HEK293 (cell line): ENCODE results near the gene LPIN2.

Source experiments
- GLI2 ChIP-seq: fragments of 450-650 bp; formaldehyde crosslinking; IDR thresholded peaks from 2 replicates; pipeline ENCODE4; 2017; ENCODE audit warnings: missing biosample characterization, missing genetic modification characterization, low read depth, borderline replicate concordance
- MZF1 ChIP-seq: fragments of 450-650 bp; formaldehyde crosslinking; IDR thresholded peaks from 2 replicates; pipeline ENCODE4 v1.5.1; 2017; ENCODE audit warnings: missing biosample characterization, missing genetic modification characterization, borderline replicate concordance
- OSR2 ChIP-seq: fragments of 450-650 bp; formaldehyde crosslinking; IDR thresholded peaks from 2 replicates; pipeline ENCODE4 v1.5.1; 2016; ENCODE audit warnings: missing biosample characterization, missing genetic modification characterization
- RBAK ChIP-seq: fragments of 450-650 bp; formaldehyde crosslinking; IDR thresholded peaks from 2 replicates; pipeline ENCODE4 v1.5.1; 2016; ENCODE audit warnings: missing biosample characterization, missing genetic modification characterization
- SP2 ChIP-seq: fragments of 450-650 bp; formaldehyde crosslinking; IDR thresholded peaks from 2 replicates; pipeline ENCODE4 v1.5.1; 2016; ENCODE audit warnings: missing biosample characterization, missing genetic modification characterization
- YY1 ChIP-seq: fragments of 450-650 bp; formaldehyde crosslinking; IDR thresholded peaks from 2 replicates; pipeline ENCODE4 v1.5.1; 2018; ENCODE audit warnings: missing biosample characterization, missing genetic modification characterization
- ZBTB17 ChIP-seq: fragments of 450-650 bp; formaldehyde crosslinking; IDR thresholded peaks from 2 replicates; pipeline ENCODE4 v1.5.1; 2016; ENCODE audit warnings: missing biosample characterization, missing genetic modification characterization
- ZFP37 ChIP-seq: fragments of 450-650 bp; formaldehyde crosslinking; IDR thresholded peaks from 2 replicates; pipeline ENCODE4 v1.5.1; 2016; ENCODE audit warnings: missing biosample characterization, missing genetic modification characterization
- TF ChIP-seq, protein P1 (sequence below): fragments of 450-650 bp; formaldehyde crosslinking; IDR thresholded peaks from 2 replicates; pipeline ENCODE4 v1.5.1; 2016; ENCODE audit warnings: missing biosample characterization, missing genetic modification characterization
- TF ChIP-seq, protein P2 (sequence below): fragments of 450-650 bp; formaldehyde crosslinking; IDR thresholded peaks from 2 replicates; pipeline ENCODE4 v1.5.1; 2016; ENCODE audit warnings: missing biosample characterization, missing genetic modification characterization

DNA sequence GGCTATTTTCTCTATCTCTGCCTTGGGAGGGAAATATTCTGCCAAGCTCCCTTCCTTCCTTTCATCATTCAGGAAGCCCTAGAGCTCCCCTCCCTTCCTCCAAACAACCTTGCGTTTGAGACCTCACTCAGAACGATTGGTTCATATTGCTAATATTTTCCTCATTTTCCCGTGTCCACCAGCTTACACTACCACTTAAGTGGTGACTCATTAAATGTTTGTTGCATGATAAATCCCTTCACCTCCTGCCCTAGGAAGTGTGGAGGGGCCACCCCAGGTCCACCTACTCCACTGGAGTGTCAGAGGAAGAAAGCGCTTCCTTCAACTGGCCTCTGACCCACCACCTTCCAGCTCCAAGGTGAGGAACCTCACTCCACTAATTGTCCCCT is 2.3 kb upstream of the LPIN2 start:
- TF ChIP-seq, protein P1, sequence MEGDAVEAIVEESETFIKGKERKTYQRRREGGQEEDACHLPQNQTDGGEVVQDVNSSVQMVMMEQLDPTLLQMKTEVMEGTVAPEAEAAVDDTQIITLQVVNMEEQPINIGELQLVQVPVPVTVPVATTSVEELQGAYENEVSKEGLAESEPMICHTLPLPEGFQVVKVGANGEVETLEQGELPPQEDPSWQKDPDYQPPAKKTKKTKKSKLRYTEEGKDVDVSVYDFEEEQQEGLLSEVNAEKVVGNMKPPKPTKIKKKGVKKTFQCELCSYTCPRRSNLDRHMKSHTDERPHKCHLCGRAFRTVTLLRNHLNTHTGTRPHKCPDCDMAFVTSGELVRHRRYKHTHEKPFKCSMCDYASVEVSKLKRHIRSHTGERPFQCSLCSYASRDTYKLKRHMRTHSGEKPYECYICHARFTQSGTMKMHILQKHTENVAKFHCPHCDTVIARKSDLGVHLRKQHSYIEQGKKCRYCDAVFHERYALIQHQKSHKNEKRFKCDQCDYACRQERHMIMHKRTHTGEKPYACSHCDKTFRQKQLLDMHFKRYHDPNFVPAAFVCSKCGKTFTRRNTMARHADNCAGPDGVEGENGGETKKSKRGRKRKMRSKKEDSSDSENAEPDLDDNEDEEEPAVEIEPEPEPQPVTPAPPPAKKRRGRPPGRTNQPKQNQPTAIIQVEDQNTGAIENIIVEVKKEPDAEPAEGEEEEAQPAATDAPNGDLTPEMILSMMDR (tag by site-specific recombination), result no peak
- TF ChIP-seq ZFP37 (no peak), YY1 (no peak), OSR2 (no peak), MZF1 (tag by site-specific recombination) (no peak), SP2 (no peak), ZBTB17 (tag by site-specific recombination) (no peak), GLI2 (tag by site-specific recombination) (no peak), RBAK (tag by site-specific recombination) (no peak)
- TF ChIP-seq, protein P2, sequence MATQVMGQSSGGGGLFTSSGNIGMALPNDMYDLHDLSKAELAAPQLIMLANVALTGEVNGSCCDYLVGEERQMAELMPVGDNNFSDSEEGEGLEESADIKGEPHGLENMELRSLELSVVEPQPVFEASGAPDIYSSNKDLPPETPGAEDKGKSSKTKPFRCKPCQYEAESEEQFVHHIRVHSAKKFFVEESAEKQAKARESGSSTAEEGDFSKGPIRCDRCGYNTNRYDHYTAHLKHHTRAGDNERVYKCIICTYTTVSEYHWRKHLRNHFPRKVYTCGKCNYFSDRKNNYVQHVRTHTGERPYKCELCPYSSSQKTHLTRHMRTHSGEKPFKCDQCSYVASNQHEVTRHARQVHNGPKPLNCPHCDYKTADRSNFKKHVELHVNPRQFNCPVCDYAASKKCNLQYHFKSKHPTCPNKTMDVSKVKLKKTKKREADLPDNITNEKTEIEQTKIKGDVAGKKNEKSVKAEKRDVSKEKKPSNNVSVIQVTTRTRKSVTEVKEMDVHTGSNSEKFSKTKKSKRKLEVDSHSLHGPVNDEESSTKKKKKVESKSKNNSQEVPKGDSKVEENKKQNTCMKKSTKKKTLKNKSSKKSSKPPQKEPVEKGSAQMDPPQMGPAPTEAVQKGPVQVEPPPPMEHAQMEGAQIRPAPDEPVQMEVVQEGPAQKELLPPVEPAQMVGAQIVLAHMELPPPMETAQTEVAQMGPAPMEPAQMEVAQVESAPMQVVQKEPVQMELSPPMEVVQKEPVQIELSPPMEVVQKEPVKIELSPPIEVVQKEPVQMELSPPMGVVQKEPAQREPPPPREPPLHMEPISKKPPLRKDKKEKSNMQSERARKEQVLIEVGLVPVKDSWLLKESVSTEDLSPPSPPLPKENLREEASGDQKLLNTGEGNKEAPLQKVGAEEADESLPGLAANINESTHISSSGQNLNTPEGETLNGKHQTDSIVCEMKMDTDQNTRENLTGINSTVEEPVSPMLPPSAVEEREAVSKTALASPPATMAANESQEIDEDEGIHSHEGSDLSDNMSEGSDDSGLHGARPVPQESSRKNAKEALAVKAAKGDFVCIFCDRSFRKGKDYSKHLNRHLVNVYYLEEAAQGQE (tag by site-specific recombination), result no peak
